A673 (cell line): ENCODE measurements around the gene RNASE7.

Experiments used
- EZH2 ChIP-seq: fragments of 200-600 bp; sonication (generic); IDR thresholded peaks from 2 replicates; pipeline ENCODE4 v1.6.1; 2017; ENCODE audit warnings: borderline replicate concordance, low read depth, mild to moderate bottlenecking, mixed read lengths, antibody characterized with exemption, low read length; ENCODE audit not compliant: poor library complexity, severe bottlenecking
- TF ChIP-seq, protein P1 (sequence below): fragments of 300-800, 200-600 bp; sonication (generic); conservative IDR thresholded peaks from 2 replicates; pipeline ENCODE4 v1.5.1; 2017; ENCODE audit warnings: low read depth, mild to moderate bottlenecking, antibody characterized with exemption, low read length, moderate library complexity, mixed read lengths

DNA sequence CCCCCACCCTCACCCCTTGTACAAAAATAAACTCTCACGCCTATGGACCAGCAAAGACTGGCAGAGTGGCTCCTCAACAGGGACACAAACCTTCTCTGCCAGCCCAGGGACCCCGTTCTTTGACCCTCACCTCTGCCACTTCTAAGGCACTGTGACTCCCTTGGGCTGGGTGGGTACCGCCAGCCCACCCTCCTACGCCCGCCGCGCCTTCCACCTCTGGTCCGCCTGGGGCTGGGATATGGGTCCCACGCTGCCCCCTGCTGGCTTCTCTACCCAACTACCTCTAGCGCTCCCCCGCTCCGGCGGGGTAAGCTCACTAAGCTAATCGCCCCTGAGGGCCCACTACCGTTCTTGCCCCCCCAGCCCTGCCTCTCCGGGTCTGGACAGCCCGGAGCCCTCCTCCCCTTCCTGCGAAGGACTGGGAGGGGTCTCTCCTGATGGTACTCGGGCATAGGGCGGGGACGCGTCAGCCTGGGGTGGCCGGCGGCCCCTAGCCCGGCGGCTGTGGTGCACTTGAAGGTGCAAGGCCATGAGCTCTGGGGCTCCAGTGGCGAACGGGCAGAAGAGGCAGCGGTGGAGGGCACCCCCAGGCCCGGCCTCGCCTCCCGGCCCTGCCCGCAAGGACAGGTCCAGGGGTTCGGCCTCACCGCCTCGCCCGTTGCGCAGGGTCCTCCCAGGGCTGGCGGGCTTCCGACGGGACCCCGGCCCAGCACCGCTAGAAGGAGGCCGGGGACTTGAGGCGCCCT lies 48.2 kb downstream of the RNASE7 start:
- TF ChIP-seq, protein P1, sequence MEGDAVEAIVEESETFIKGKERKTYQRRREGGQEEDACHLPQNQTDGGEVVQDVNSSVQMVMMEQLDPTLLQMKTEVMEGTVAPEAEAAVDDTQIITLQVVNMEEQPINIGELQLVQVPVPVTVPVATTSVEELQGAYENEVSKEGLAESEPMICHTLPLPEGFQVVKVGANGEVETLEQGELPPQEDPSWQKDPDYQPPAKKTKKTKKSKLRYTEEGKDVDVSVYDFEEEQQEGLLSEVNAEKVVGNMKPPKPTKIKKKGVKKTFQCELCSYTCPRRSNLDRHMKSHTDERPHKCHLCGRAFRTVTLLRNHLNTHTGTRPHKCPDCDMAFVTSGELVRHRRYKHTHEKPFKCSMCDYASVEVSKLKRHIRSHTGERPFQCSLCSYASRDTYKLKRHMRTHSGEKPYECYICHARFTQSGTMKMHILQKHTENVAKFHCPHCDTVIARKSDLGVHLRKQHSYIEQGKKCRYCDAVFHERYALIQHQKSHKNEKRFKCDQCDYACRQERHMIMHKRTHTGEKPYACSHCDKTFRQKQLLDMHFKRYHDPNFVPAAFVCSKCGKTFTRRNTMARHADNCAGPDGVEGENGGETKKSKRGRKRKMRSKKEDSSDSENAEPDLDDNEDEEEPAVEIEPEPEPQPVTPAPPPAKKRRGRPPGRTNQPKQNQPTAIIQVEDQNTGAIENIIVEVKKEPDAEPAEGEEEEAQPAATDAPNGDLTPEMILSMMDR, result peak; percentile 75
- no peak for TF ChIP-seq EZH2
